NCI-H1436 (cell line): ENCODE data around the gene ELMO1.

Experiments
- DNase-seq: peaks from one replicate; lab custom pipeline; 2025; lab: John Stamatoyannopoulos, UW

The ELMO1 gene

GRCh38 chr7:37119296-37119860, 329.3 kb downstream of the ELMO1 start:
- DNase-seq, result no peak

- DNase-seq, result peak; percentile 47
These were observed 330.7 kb downstream of the ELMO1 start for GRCh38 chr7:37118004-37118403.

- no peak for DNase-seq
These were observed 331.4 kb downstream of the ELMO1 start for GRCh38 chr7:37117292-37117691.

- DNase-seq, result no peak
These were observed 332.5 kb downstream of the ELMO1 start for GRCh38 chr7:37116093-37116701.

GRCh38 chr7:37113661-37114355, 334.9 kb downstream of the ELMO1 start:
- DNase-seq, result no peak

- DNase-seq, result no peak
These were observed 335.8 kb downstream of the ELMO1 start for GRCh38 chr7:37112876-37113275.

GRCh38 chr7:37112218-37112617, 336.4 kb downstream of the ELMO1 start:
- DNase-seq, result no peak

- no peak for DNase-seq
These were observed 337.2 kb downstream of the ELMO1 start for GRCh38 chr7:37111459-37111858.

GRCh38 chr7:37110660-37111424, 337.8 kb downstream of the ELMO1 start:
- no peak for DNase-seq

- no peak for DNase-seq
These were observed 338.8 kb downstream of the ELMO1 start for GRCh38 chr7:37109843-37110242.

- DNase-seq, result no peak
These were observed 339.5 kb downstream of the ELMO1 start for GRCh38 chr7:37109016-37109683.

GRCh38 chr7:37108615-37109014, 340.0 kb downstream of the ELMO1 start:
- no peak for DNase-seq

GRCh38 chr7:37107047-37107750, 341.5 kb downstream of the ELMO1 start:
- DNase-seq, result no peak

GRCh38 chr7:37105762-37106161, 342.9 kb downstream of the ELMO1 start:
- DNase-seq, result no peak

GRCh38 chr7:37104822-37105518, 343.7 kb downstream of the ELMO1 start:
- DNase-seq, result peak; percentile 48

- DNase-seq, result no peak
These were observed 346.0 kb downstream of the ELMO1 start for GRCh38 chr7:37102518-37103137.

GRCh38 chr7:37100735-37101331, 347.8 kb downstream of the ELMO1 start:
- no peak for DNase-seq

GRCh38 chr7:37098762-37099161, 349.9 kb downstream of the ELMO1 start:
- DNase-seq, result no peak

- no peak for DNase-seq
These were observed 350.7 kb downstream of the ELMO1 start for GRCh38 chr7:37097983-37098382.

- DNase-seq, result no peak
These were observed 351.4 kb downstream of the ELMO1 start for GRCh38 chr7:37097276-37097675.
